ENCODE results near the gene SLC9C2.
"Not testable (repeated sequence)": the region's sequence is repeated elsewhere in the genome, so short reads cannot be mapped to it uniquely, and the experiment has no call there.

SLC9C2 gene

DNA sequence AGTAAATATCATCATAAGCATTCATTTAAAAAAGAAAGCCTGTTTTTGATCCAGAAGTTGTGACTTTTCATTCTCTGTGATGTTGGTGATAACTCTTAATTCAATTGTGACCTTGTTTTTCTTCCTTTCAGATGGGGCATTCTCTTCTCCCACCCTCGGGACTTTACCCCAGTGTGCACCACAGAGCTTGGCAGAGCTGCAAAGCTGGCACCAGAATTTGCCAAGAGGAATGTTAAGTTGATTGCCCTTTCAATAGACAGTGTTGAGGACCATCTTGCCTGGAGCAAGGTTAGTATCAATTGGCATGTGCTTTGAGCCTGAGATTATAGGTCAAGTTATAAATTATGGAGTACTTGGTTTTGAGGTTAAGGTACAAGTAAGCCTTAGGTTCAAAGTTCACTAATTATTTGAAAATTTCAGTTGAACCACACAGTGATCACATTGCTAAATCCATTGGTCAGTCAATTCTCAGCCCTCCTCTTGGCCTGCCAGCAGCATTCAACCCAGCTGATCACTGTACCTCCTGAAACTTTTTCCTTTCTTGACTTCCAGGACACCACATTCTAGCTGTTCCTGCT is 121.6 kb downstream of the SLC9C2 start:
- ATAC-seq (no peak), DNase-seq (no peak)

- ATAC-seq, result no peak
- no peak for DNase-seq
These were observed 123.2 kb downstream of the SLC9C2 start for GRCh38 chr1:173479649-173480048.

GRCh38 chr1:173478094-173478674 is 124.7 kb downstream of the SLC9C2 start:
- no peak for ATAC-seq
- DNase-seq, result no peak

- DNase-seq (no peak), ATAC-seq (peak; percentile 14)
These were observed 125.4 kb downstream of the SLC9C2 start, which contains the start of gene PRDX6 for GRCh38 chr1:173477286-173478093. TSS of gene PRDX6 (plus strand) at chr1:173477335. CDS start at chr1:173477398, 63 bp downstream.

DNA sequence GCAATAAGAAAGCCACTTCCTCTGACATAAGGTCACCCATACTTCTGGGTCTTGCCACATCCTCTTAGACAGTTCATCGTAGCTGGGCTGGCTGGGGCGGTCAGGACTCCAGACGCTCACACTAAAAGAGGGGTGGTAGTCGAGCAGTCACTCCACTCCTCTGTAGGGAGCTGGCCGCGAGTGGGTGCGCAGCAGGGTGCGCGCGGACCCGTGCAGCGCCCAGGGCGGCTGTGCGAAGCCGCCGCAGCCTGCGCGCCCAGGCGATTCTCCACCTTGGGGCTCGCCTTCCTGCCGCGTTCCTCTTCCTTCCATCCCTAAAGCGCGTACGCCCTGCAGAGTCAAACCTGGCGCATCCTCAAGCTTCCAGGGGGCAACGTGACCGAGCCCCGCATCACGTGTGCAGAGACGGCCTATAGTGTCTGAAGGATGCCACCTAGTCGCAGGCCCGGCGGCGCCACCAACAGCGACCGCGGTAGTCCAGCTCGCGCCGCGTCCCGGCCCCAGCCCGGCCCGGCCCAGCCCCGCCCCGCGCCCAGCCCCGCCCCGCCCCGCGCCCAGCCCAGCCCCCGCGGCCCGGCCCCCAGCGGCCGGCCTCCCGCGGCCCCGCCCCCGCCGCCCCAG is 126.1 kb downstream of the SLC9C2 start:
- ATAC-seq (peak; percentile 91), DNase-seq (peak; percentile 87)

DNA sequence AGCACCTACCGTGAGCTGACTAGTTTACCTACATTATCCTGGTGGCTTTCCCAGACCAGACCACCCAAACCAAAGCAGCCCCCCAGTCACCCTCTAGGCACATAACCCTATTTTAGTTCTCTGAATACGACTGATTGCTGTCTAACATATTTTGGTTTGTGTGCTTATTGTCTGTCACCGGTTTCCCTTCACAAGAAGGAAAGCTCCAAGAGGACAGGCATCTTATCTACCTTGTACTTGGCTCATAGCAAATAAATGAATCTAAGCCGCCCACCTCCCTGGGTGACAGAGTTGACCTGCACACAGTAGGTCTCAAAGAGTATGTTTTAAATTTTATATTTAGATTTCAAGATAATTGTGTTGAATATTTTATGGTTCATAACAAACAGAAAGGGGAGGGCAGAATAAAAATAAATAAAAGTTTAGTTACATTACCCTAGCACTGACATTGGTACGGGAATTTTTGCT is 126.6 kb downstream of the SLC9C2 start:
- ATAC-seq (no peak), DNase-seq (no peak)

GRCh38 chr1:173475564-173476196 is 127.2 kb downstream of the SLC9C2 start:
- ATAC-seq, result peak; percentile 24
- DNase-seq, result no peak

GRCh38 chr1:173474780-173475421 is 128.0 kb downstream of the SLC9C2 start:
- ATAC-seq, DNase-seq: not testable (repeated sequence)

- DNase-seq, result no peak
- ATAC-seq, result no peak
These were observed 128.6 kb downstream of the SLC9C2 start for GRCh38 chr1:173474097-173474779.

GRCh38 chr1:173473599-173474011 is 129.3 kb downstream of the SLC9C2 start:
- no peak for DNase-seq
- ATAC-seq, result no peak

GRCh38 chr1:173470608-173471007 is 132.3 kb downstream of the SLC9C2 start:
- ATAC-seq, result no peak
- peak; percentile 20 for DNase-seq

- DNase-seq (no peak), ATAC-seq (no peak)
These were observed 133.2 kb downstream of the SLC9C2 start for GRCh38 chr1:173469656-173470055.

- DNase-seq (no peak), ATAC-seq (no peak)
These were observed 135.4 kb downstream of the SLC9C2 start for GRCh38 chr1:173467426-173467825.

- ATAC-seq, DNase-seq: not testable (repeated sequence)
These were observed 138.7 kb downstream of the SLC9C2 start for GRCh38 chr1:173464185-173464584.

- DNase-seq, ATAC-seq: not testable (repeated sequence)
These were observed 140.2 kb downstream of the SLC9C2 start for GRCh38 chr1:173462666-173463065.

DNA sequence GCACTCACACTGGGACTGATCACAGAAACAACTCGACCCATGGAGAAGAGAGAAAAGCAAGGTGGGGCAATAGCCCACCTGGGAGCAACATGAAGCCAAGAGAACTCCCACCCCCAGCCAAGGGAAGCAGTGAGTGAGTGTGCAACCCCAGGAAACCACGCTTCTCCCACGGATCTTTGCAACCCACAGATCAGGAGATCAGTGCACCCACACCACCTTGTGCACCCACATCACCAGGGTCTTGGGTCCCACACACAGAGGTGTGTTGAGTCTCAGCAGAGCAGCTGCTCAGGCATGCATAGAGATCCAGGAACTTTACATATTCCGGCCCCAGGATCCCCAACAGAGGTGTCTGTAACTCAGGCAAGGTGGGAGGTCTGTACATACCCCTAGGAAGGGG is 143.0 kb downstream of the SLC9C2 start:
- no peak for DNase-seq
- ATAC-seq, result no peak

DNA sequence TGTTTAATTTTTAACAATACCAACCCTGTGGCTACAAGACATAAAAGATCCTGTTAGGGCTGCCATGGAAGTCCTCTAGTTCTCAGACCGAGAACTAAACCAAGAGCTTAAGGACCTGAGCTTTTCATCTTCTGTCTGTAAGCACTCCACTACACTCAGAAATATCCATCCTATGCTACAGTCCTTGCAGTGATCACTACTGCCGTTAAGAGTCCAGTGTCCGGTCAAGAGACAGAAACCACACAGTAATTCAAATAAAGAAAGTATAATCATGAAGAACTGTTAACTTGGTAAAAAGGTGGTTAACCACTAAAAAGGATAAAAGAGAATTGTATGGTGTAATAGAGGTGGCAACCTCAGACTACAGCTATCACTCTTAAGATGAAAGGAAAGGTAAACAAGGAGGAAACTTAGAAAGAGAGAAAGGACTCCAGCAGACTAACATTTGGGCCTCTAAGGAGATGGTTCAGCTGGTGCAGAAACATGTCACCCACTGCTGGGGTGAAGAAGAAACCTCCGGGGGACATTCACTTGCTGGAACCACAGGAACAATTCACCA is 147.8 kb downstream of the SLC9C2 start:
- DNase-seq, result no peak
- ATAC-seq, result peak; percentile 63

DNA sequence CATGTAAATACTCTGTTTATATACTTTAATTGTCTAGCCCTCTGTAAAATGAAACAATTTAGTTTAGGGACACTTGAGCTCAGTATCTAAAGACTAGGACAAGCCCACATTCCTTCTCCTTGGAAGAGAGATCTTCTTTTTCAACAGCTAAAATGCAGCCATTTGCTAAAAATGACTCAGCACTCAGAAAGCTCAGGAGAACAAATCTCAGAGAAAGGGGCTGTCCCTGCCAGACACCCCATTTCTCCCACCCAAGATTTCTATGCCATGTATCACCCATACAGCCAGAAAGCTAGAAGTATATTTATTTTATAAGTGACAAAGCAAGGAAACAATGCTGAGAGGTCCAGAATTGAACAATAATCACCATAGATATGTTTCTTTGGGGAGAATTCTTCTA is 148.9 kb downstream of the SLC9C2 start:
- DNase-seq (no peak), ATAC-seq (no peak)

DNA sequence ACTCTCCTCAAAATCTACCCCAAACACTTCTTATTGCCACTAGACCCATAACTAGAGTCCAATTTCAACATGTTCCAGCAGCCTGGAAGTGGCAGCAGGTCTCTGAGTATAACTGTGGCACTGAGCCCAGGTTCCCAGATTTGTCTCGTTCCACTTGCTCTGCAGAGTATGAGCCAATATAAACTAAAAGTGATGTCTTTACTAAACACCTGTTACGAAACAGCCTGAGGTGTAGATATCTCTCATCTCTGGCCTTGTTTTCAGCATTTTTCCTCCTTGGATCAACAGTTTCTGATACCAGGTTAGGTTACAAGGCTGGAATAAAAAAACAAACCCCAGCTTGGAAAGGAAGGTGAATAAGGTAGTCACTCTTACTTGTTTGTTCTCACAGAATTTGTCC is 150.9 kb downstream of the SLC9C2 start:
- ATAC-seq (no peak), DNase-seq (no peak)

Measured in stimulated activated naive CD8-positive, alpha-beta T cell treated with anti-CD3 and anti-CD28 coated beads, Interleukin-15, Interleukin-2, amounts not matched to agents 100 U/mL and 50 U/mL, for 24 hours (primary cell).